Erythroblast (primary cell): ENCODE measurements around the gene DSG4.

Experiments used
- DNase-seq, 2 experiments: peaks; one replicate each; lab custom pipeline; 2025; lab: John Stamatoyannopoulos, UW
- GATA1 ChIP-seq: IDR thresholded peaks from 2 replicates; pipeline ENCODE4 v1.6.1; 2011; ENCODE audit warnings: low read depth, mild to moderate bottlenecking, control low read depth, low read length, moderate library complexity
- POLR2A ChIP-seq: IDR thresholded peaks from 2 replicates; pipeline ENCODE4 v1.6.1; 2011; ENCODE audit warnings: mild to moderate bottlenecking, low read length

Gene DSG4

GRCh38 chr18:31446854-31447253 lies 70.3 kb downstream of the DSG4 start:
- no peak for DNase-seq

GRCh38 chr18:31447530-31448191 lies 71.1 kb downstream of the DSG4 start, which contains the start of gene DSG3:
TSS of gene DSG3 (plus strand) at chr18:31447741. CDS start at chr18:31447878, 137 bp downstream.
- TF ChIP-seq POLR2A (no peak), GATA1 (no peak)
- no peak for DNase-seq

More at GRCh38 chr18:31446854-31447253, 70.3 kb downstream of the DSG4 start:
- TF ChIP-seq POLR2A (no peak), GATA1 (no peak)

GRCh38 chr18:31450409-31450808 lies 73.8 kb downstream of the DSG4 start:
- no peak for TF ChIP-seq GATA1
- no peak for TF ChIP-seq POLR2A
- DNase-seq = no peak

- no peak for DNase-seq
- no peak for TF ChIP-seq GATA1
- no peak for TF ChIP-seq POLR2A
These were observed 75.0 kb downstream of the DSG4 start for GRCh38 chr18:31451625-31452024.

DNA sequence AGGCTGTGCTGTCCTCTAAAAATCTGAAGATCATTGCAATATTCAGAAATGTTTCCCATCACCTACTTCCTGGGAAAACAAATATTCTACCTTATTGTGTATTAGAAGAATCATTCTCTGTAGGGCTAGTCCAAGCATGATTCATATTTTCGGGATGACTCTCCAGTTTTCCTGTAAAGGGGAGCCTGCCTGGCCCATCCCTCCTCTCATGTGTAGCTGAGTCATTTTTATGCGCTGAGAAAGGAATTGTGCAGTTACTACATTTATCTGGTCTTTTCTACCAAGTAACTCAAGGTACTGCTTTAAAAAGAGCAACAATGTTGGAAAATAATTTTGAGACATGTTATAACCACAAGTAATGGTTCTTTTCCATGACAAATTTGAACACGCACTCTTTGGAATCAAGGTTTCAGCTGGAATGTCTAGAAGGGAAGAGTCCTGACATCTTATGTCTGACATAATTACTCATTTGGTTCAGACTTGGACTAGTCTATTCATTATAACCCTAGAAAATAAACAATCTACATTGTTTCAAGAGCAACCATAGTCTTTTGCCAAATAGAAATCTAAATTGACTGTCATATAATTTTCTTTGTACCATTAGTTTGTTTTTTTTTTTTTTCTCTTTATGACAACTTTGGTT lies 77.6 kb downstream of the DSG4 start:
- DNase-seq = no peak
- no peak for TF ChIP-seq GATA1
- no peak for TF ChIP-seq POLR2A
